Measurements from ENCODE around the gene SNTB2. TPM values are rescaled to one million over a fixed set of nuclear protein-coding genes. Genes with fewer than 3 reads are reported as not detected.

SNTB2 gene
- total and polyA plus RNA-seq, 9 of the 15 experiments (the other 6 are each of a cell fraction or from before 2014, with no cell fraction given): 1.2 to 13.7 (median 5.7) TPM

- TF ChIP-seq RAD21 (CRISPR knock-in tag; conservative IDR thresholded peaks at IDR 0.05 in 1 of 2, IDR thresholded peaks at IDR 0.05 in 1 of 2) (no peak), FOXP1 (CRISPR knock-in tag; IDR thresholded peaks at IDR 0.05) (no peak), BHLHE40 (IDR thresholded peaks at IDR 0.05; ENCODE audit: low read length) (no peak), ELF2 (CRISPR knock-in tag; IDR thresholded peaks at IDR 0.05) (no peak), ZNF224 (CRISPR knock-in tag; IDR thresholded peaks at IDR 0.05) (no peak), CBX8 (IDR thresholded peaks at IDR 0.05; ENCODE audit: borderline replicate concordance, extremely low read depth, low read depth, low read length, poor library complexity, severe bottlenecking) (no peak), SOX6 (IDR thresholded peaks at IDR 0.05) (no peak), E2F4 (CRISPR knock-in tag; IDR thresholded peaks at IDR 0.05; ENCODE audit: low read depth) (no peak), ERF (CRISPR knock-in tag; IDR thresholded peaks at IDR 0.05) (no peak), CBX3 (IDR thresholded peaks at IDR 0.05; ENCODE audit: borderline replicate concordance in 1 of 2, low read length in 2 of 2) (no peak), MLLT1 (IDR thresholded peaks at IDR 0.05) (0 out of 4 replicates have a peak, but pooled peaks of 1 of the 2 experiments have one; percentile 28), NR2C2 (CRISPR knock-in tag; IDR thresholded peaks at IDR 0.05) (no peak), NR2C2 (tag; IDR thresholded peaks at IDR 0.05) (no peak), CHCHD3 (CRISPR knock-in tag; IDR thresholded peaks at IDR 0.05) (no peak), SLC30A9 (CRISPR knock-in tag; IDR thresholded peaks at IDR 0.05) (no peak), ETV6 (IDR thresholded peaks at IDR 0.05; ENCODE audit: borderline replicate concordance in 1 of 2, low read depth in 2 of 2, low read length in 1 of 2) (no peak), ETV6 (CRISPR knock-in tag; IDR thresholded peaks at IDR 0.05; ENCODE audit: borderline replicate concordance) (no peak), MTA3 (IDR thresholded peaks at IDR 0.05; ENCODE audit: borderline replicate concordance) (no peak), ESRRA (IDR thresholded peaks at IDR 0.05; ENCODE audit: borderline replicate concordance, low read depth) (peak; percentile 74), KLF6 (CRISPR knock-in tag; IDR thresholded peaks at IDR 0.05; ENCODE audit: borderline replicate concordance) (no peak), MCM7 (IDR thresholded peaks at IDR 0.05) (no peak), CREB1 (IDR thresholded peaks at IDR 0.05) (no peak), CREB1 (CRISPR knock-in tag; IDR thresholded peaks at IDR 0.05) (no peak), FOXJ2 (tag; IDR thresholded peaks at IDR 0.05) (no peak), RBM17 (IDR thresholded peaks at IDR 0.05; ENCODE audit: borderline replicate concordance, low read depth, low read length) (no peak), DPF2 (IDR thresholded peaks at IDR 0.05) (no peak), HDAC6 (IDR thresholded peaks at IDR 0.05; ENCODE audit: low read depth, low read length) (no peak), TCF15 (CRISPR knock-in tag; IDR thresholded peaks at IDR 0.05) (no peak), NR2F6 (CRISPR knock-in tag; IDR thresholded peaks at IDR 0.05) (no peak)
Measured at GRCh38 chr16:69338557-69339288, 151.8 kb downstream of the SNTB2 start (continued).

Measured in K562 (cell line).